IPS-NIHi7 (cell line): ENCODE data around the gene RNF224.
A peak's percentile ranks its signal among the peaks of the same experiment; 100 is the strongest.

ENCODE experiments used
- DNase-seq: peaks from one replicate; pipeline ENCODE4 v3.0.0; 2012; ENCODE audit warnings: mixed read lengths; ENCODE audit errors: extremely low spot score

The RNF224 gene

GRCh38 chr9:137192448-137192780 is 34.9 kb upstream of the RNF224 start:
- no peak for DNase-seq

GRCh38 chr9:137192859-137193258 is 34.4 kb upstream of the RNF224 start:
- no peak for DNase-seq

GRCh38 chr9:137193771-137194170 is 33.5 kb upstream of the RNF224 start:
- no peak for DNase-seq

- DNase-seq: no peak
Measured at GRCh38 chr9:137194388-137194787, 32.9 kb upstream of the RNF224 start.

GRCh38 chr9:137194909-137195308 is 32.4 kb upstream of the RNF224 start:
- DNase-seq: no peak

- DNase-seq: no peak
Measured at GRCh38 chr9:137195525-137196220, 31.6 kb upstream of the RNF224 start.

- DNase-seq: no peak
Measured at GRCh38 chr9:137198051-137198901, 29.0 kb upstream of the RNF224 start.

GRCh38 chr9:137198902-137199283 is 28.4 kb upstream of the RNF224 start:
- no peak for DNase-seq

GRCh38 chr9:137199411-137200121 is 27.7 kb upstream of the RNF224 start:
- no peak for DNase-seq

GRCh38 chr9:137200311-137201204 is 26.7 kb upstream of the RNF224 start, which contains the start of gene TPRN:
TSS of gene TPRN (minus strand) at chr9:137200741. CDS start at chr9:137200711, 30 bp downstream.
- DNase-seq: peak; percentile 100

- DNase-seq: no peak
Measured at GRCh38 chr9:137201205-137201868, 26.0 kb upstream of the RNF224 start.

GRCh38 chr9:137202966-137203365 is 24.3 kb upstream of the RNF224 start:
- no peak for DNase-seq

- DNase-seq: no peak
Measured at GRCh38 chr9:137204731-137205125, 22.6 kb upstream of the RNF224 start.

GRCh38 chr9:137205126-137206069 is 21.9 kb upstream of the RNF224 start, which contains the start of the genes NDOR1 and TMEM203:
TSS of gene NDOR1 (plus strand) at chr9:137205700. CDS start at chr9:137205778, 78 bp downstream.
TSS of gene TMEM203 (minus strand) at chr9:137205648. CDS start at chr9:137205414, 234 bp downstream.
- peak; percentile 92 for DNase-seq

- no peak for DNase-seq
Measured at GRCh38 chr9:137206602-137207001, 20.7 kb upstream of the RNF224 start.

- DNase-seq: no peak
Measured at GRCh38 chr9:137211532-137211931, 15.8 kb upstream of the RNF224 start.

GRCh38 chr9:137212520-137212919 is 14.8 kb upstream of the RNF224 start:
- no peak for DNase-seq

- DNase-seq: no peak
Measured at GRCh38 chr9:137213160-137214060, 13.9 kb upstream of the RNF224 start.
